Esophagus squamous epithelium (tissue), 5 donors: Measurements from ENCODE around the gene AXIN2. TPM values are rescaled to one million over a fixed set of nuclear protein-coding genes. Genes with fewer than 3 reads are reported as not detected.

Experiments used
- DNase-seq: peaks from one replicate; lab custom pipeline; 2025; lab: John Stamatoyannopoulos, UW
- H3K27ac ChIP-seq, 4 donors: fragments of 200-600 bp; sonication (generic); one replicate each; pipeline ENCODE4 v1.5.1; 2016 to 2019; ENCODE audit warnings: mild to moderate bottlenecking in 1 of 4
- H3K27me3 ChIP-seq, 4 donors: fragments of 200-600 bp; sonication (generic); 1 replicate in 3 of 4; 2 replicates in 1 of 4; pipeline versions ENCODE4 v1.5.1 to v1.6.0; 2017 to 2021; ENCODE audit warnings: antibody characterized with exemption in 1 of 4
- H3K36me3 ChIP-seq, 3 donors: fragments of 200-600 bp; sonication (generic); one replicate each; pipeline ENCODE4 v1.5.1; 2016 to 2019
- H3K4me1 ChIP-seq, 3 donors: fragments of 200-600 bp; sonication (generic); one replicate each; pipeline ENCODE4 v1.5.1; 2017 to 2019
- H3K4me3 ChIP-seq, 4 donors: fragments of 200-600 bp; sonication (generic); 1 replicate in 3 of 4; 2 replicates in 1 of 4; pipeline ENCODE4 v1.5.1; 2016 to 2019; ENCODE audit warnings: mild to moderate bottlenecking in 2 of 4, moderate library complexity in 1 of 4
- H3K9me3 ChIP-seq, 3 donors: fragments of 200-600 bp; sonication (generic); one replicate each; pipeline ENCODE4 v1.5.1; 2016 to 2019
- POLR2A ChIP-seq, 4 donors: fragments of 450-650 bp; IDR thresholded peaks; one replicate each; pipeline ENCODE4 v1.6.1; 2017; ENCODE audit warnings: antibody characterized with exemption in 4 of 4, mild to moderate bottlenecking in 4 of 4, moderate library complexity in 3 of 4
- whole genome bisulfite sequencing, 2 donors: methylation state at CpG; one replicate each; pipeline ENCODE4 v1.1.5; 2018; 5-methylcytosine and 5-hydroxymethylcytosine counted together
- intact Hi-C: fragments of 100-400 bp; cut with DNase I; formaldehyde crosslinking; loops from one replicate; pipeline ENCODE4 v1.15.0; 2022
- total RNA-seq, 4 donors: library from RNA; depleted of rRNA; stranded (reverse); fragments of >200 nt; gene quantifications; one replicate each; pipeline ENCODE4 v1.1.0, GENCODE V29; 2016
- TF ChIP-seq, protein P1 (sequence below), 6 experiments: fragments of 450-650 bp in 4 of 6; fragments of 200-600 bp in 2 of 6; sonication (generic) in 2 of 6; IDR thresholded peaks; one replicate each; pipeline ENCODE4 v1.5.1; 2016 to 2019; ENCODE audit warnings: antibody characterized with exemption in 6 of 6, mild to moderate bottlenecking in 4 of 6, moderate library complexity in 4 of 6
- donor health status: DM: yes; HTN: yes; CAD: no.

AXIN2 gene
- total RNA-seq, 4 donors from 2014 or later = 0.83 to 10.9 (median 6.2) TPM

DNA sequence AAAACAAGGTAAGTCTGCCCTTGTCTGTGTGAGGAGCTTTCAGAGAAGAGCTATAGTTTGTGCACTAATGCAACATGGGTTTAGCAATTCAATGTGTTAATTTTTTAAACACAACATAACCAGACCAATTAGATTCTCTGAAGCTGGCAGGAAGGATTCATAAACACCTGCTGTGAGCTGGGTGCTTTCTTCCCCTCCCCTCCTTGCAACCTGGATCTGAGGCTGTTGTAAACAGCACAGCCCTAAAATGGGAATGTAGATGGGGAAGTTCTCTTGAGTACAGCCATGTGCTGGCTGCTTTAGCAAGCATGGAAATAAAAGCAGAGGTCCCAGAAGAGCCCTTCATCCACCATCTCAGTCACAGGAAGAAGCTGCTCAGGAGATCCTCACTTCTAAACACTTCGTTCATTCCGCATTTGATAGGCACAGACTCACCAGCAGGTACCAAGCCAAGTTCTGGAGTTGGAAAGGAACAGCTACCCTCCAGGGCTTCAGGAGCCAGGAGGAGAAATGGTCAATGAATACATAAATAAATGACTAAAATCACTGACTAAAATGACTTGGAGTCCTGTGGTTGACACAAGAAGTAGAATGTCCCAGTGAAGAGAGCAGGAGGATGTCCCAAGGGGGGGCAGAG lies 21.7 kb downstream of the AXIN2 start:
- DNase-seq = no peak
- Histone ChIP-seq H3K27ac (peak overlapping the region in 1 of 4 donors; percentile 25), H3K4me1 (peaks cover 0 to 62% (median 0%) of the 10 kb centered on the region in 3 donors), H3K27me3 (no peaks in the 10 kb centered on the region), H3K36me3 (peaks cover 0 to 58% (median 16%) of the 10 kb centered on the region in 3 donors), H3K9me3 (no peaks in the 10 kb centered on the region), H3K4me3 (no peak overlapping the region)
- 71 to 89% methylated on average over 2 of the region's 2 CpGs for WGBS, 2 donors
- TF ChIP-seq POLR2A (IDR thresholded peaks at IDR 0.05) = no peak
- TF ChIP-seq, protein P1, sequence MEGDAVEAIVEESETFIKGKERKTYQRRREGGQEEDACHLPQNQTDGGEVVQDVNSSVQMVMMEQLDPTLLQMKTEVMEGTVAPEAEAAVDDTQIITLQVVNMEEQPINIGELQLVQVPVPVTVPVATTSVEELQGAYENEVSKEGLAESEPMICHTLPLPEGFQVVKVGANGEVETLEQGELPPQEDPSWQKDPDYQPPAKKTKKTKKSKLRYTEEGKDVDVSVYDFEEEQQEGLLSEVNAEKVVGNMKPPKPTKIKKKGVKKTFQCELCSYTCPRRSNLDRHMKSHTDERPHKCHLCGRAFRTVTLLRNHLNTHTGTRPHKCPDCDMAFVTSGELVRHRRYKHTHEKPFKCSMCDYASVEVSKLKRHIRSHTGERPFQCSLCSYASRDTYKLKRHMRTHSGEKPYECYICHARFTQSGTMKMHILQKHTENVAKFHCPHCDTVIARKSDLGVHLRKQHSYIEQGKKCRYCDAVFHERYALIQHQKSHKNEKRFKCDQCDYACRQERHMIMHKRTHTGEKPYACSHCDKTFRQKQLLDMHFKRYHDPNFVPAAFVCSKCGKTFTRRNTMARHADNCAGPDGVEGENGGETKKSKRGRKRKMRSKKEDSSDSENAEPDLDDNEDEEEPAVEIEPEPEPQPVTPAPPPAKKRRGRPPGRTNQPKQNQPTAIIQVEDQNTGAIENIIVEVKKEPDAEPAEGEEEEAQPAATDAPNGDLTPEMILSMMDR (IDR thresholded peaks at IDR 0.05) = no peak
- intact Hi-C loops = no loop called here

DNA sequence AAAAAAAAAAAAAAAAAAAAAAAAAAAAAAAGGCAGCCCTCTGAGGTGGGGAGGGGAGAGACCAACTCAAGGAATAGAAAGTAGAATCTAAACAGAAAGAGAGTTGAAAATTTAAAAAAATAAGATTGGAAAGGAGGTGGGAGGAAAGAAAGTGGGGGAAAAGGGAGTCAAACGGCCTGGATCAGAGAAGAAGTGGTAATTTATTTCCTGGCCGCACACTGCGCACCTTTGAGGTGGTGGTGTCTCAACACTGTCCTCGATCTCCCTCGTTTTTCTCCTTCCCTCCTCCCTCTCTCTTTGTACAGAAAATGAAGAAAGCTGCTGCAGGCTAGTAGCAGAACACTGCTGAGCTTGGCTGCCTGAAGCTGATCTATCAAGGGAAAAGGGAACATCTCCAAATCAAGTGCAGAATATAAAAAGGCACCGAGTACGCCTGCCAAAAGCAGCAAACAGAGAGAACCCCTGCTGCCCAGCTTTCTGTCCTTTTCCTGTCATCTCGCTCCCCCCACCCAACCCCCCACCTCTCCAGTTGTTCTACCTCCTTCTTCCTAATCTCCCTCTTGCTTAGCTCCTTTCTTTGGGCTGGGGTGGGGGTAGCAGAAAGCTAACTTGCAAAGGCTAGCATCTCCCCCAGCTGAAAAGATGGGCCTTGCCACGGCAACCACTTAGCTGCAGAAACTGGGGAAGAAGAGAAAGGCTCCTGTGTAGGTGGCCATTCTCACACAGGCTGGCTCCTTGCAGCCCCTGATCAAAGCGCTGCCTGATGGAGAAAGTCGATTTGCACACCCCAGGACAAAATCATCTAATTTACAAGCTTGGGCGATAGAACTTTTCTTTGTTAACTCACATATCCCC lies 22.5 kb downstream of the AXIN2 start:
- TF ChIP-seq, protein P1 (IDR thresholded peaks at IDR 0.05) = no peak
- TF ChIP-seq POLR2A (IDR thresholded peaks at IDR 0.05) = no peak
- peak overlapping the region in 1 of 4 donors; percentile 54 for H3K27ac ChIP-seq
- intact Hi-C loops = no loop called here

DNA sequence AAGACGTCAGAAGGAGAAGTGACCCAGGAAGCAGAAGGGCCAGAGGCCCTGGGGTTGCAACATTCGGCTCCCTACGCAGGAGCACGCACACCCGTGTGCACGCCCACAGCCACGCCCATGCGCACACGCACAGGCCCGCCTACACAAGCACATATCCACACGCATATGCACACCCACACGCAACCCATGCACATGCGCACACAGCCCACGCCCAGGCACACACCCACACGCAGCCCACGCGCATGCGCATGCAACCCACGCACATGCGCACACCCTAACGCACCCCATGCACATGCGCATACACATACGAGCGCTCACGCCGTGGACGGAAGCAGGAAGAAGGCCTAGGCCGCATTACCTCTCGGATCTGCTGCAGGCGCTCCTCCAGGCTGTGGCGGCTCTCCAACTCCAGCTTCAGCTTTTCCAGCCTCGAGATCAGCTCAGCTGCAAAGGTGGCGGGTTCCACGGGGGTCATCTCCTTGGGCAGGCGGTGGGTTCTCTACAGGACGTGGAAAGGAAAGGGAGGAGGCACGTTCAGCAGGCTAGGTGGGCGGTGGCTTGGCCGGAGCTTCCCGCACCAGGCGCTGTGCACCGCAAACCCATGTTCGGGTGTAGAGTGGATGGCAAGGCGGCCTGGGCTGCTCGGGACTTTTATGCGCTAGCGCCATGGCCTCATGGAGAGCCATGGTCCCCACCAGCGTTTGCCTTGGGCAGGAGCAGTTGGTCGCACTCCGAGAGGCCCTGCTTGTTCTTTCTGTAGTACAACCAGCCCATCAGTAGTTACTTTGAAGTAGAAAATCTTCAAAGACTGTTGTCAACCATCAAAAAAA lies 23.4 kb downstream of the AXIN2 start:
- H3K9me3 ChIP-seq = no peaks in the 10 kb centered on the region
- intact Hi-C loops = no loop called here
- no peaks in the 10 kb centered on the region for H3K27me3 ChIP-seq
- no peak for TF ChIP-seq POLR2A (IDR thresholded peaks at IDR 0.05)
- TF ChIP-seq, protein P1 (IDR thresholded peaks at IDR 0.05) = no peak
- DNase-seq = no peak
- H3K27ac ChIP-seq = peak overlapping the region in 2 of 4 donors; percentile 17 to 44
- WGBS, 2 donors = 87 to 97% methylated on average over 28 to 31 of the region's 50 CpGs
- peaks cover 3 to 75% (median 16%) of the 10 kb centered on the region in 3 donors for H3K36me3 ChIP-seq
- H3K4me3 ChIP-seq = no peak overlapping the region
- H3K4me1 ChIP-seq = peaks cover 0 to 61% (median 1%) of the 10 kb centered on the region in 3 donors

More for the DNA sequence above, 22.5 kb downstream of the AXIN2 start:
- Histone ChIP-seq H3K4me1 (peaks cover 0 to 58% (median 0%) of the 10 kb centered on the region in 3 donors), H3K27me3 (no peaks in the 10 kb centered on the region), H3K4me3 (no peak overlapping the region), H3K9me3 (no peaks in the 10 kb centered on the region), H3K36me3 (peaks cover 0 to 66% (median 16%) of the 10 kb centered on the region in 3 donors)
- 55 to 77% methylated on average over 11 to 12 of the region's 12 CpGs for WGBS, 2 donors
- no peak for DNase-seq

DNA sequence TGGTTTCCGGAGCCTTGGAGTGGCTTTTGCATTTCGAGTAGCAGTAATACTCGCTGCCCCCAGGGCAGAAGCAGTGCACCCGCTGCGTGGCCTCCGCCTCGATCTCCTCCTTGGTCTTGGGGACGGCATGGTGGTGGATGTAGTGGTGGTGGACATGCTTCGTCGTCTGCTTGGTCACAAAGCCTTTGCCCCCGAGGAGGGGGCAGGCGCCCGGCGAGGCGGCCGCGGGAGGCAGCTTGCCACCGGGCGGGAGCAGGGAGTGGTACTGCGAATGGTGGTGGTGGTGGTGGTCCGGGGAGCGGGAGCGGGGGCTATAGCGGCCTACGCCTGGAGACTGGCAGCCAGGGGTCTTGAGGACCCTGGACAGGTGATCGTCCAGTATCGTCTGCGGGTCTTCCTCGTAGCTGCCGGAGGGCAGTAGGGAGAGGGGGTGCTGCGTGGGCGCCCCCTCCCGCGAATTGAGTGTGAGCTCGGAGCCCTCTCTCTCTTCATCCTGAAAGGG lies 24.1 kb downstream of the AXIN2 start:
- H3K4me1 ChIP-seq = peaks cover 0 to 61% (median 8%) of the 10 kb centered on the region in 3 donors
- DNase-seq = no peak
- H3K9me3 ChIP-seq = no peaks in the 10 kb centered on the region
- TF ChIP-seq POLR2A (IDR thresholded peaks at IDR 0.05) = no peak
- TF ChIP-seq, protein P1 (IDR thresholded peaks at IDR 0.05) = no peak
- intact Hi-C loops = no loop called here
- H3K27ac ChIP-seq = peak overlapping the region in 2 of 4 donors; percentile 44 to 48
- no peaks in the 10 kb centered on the region for H3K27me3 ChIP-seq
- H3K4me3 ChIP-seq = no peak overlapping the region
- peaks cover 3 to 80% (median 16%) of the 10 kb centered on the region in 3 donors for H3K36me3 ChIP-seq
- WGBS, 2 donors = 84 to 97% methylated on average over 4 to 12 of the region's 35 CpGs
